ENCODE results near the gene S100A14. TPM values are rescaled to one million over a fixed set of nuclear protein-coding genes. Genes with fewer than 3 reads are reported as not detected.

Gene S100A14
- total RNA-seq, 1 experiment from 2014 or later = 252 TPM

DNA sequence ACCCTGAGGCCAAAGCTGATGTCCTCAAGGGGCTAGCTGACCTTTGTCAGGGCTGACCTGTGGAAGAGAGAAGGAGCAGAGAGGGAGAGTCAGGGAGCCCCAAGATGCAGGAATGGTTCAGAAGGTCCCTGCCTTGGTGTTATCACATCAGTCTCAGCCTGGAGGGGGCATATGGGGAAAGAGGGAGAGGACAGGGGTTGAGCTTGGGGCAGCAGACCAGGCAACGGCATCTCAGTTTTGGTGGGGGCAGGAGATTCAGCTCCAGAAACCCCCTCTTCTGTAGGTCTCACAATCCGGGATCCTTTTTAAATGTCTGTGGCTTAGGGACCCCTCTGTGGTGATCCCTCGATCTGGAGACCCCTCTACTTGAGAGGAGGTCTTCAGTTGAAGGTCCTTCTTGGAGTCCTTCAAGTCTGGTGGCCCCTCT lies 10.4 kb upstream of the S100A14 start:
- no peak for DNase-seq (ENCODE audit: low read depth, low spot score)
- Histone ChIP-seq H3K27me3 (ENCODE audit: insufficient read depth, low read length) (no peaks in the 10 kb centered on the region), H3K79me2 (ENCODE audit: insufficient read depth, low read length) (peaks cover 15% of the 10 kb centered on the region; the same call in 1 of the 2 replicates), H3K9me2 (ENCODE audit: insufficient read depth) (no peaks in the 10 kb centered on the region), H3K36me3 (ENCODE audit: control insufficient read depth in 1 of 2, insufficient read depth in 2 of 2, low read length in 2 of 2) (peaks cover 2 to 9% of the 10 kb centered on the region in 2 experiments; a peak in 2 of 4 replicates), H3K4me2 (ENCODE audit: low read length) (peak overlapping the region; percentile 92), H3K27ac (ENCODE audit: low read depth, low read length) (peak overlapping the region; percentile 89), H4K20me1 (ENCODE audit: insufficient read depth) (no peaks in the 10 kb centered on the region), H3K4me3 (replicated peaks in 1 of 2; ENCODE audit: low read depth in 1 of 2, low read length in 2 of 2) (peak overlapping the region; percentile 65 to 72), H3K9me3 (ENCODE audit: control insufficient read depth in 1 of 2, insufficient read depth in 1 of 2, low read depth in 1 of 2, low read length in 2 of 2) (no peaks in the 10 kb centered on the region), H3K9ac (ENCODE audit: low read length) (peak overlapping the region; percentile 85), H2AFZ (ENCODE audit: low read depth, low read length, poor library complexity, severe bottlenecking) (no peak overlapping the region), H3K4me1 (ENCODE audit: control insufficient read depth in 1 of 2, insufficient read depth in 2 of 2, low read length in 2 of 2) (peaks cover 18 to 33% of the 10 kb centered on the region in 2 experiments)
- BruUV-seq (replicated peaks) = no TSS peak
- no peak for ATAC-seq
- intact Hi-C loops (cut with micrococcal nuclease) = loop anchor here (5.0 kb wide), 1 partner anchor 274 kb away; no protein-coding TSS in a partner anchor
- POLR2A ChIA-PET = interaction anchor here (1.1 to 10.5 kb wide), 15 partner anchors 11 to 360 kb away, joined by 3 to 172 read pairs (median 6); partner anchors contain the start of genes RAB13, S100A14, S100A16 and S100A5
- no peak for TF ChIP-seq CEBPB (IDR thresholded peaks at IDR 0.05; ENCODE audit: low read depth)
- no peak for TF ChIP-seq JUND (IDR thresholded peaks at IDR 0.05)
- no peak for TF ChIP-seq TCF7L2 (IDR thresholded peaks at IDR 0.05; ENCODE audit: borderline replicate concordance, extremely low read depth, insufficient read depth, insufficient read length)
- no peak for TF ChIP-seq EGR1 (IDR thresholded peaks at IDR 0.05; ENCODE audit: low read depth)
- TF ChIP-seq SIN3A (IDR thresholded peaks at IDR 0.05; ENCODE audit: low read depth) = no peak
- no peak for TF ChIP-seq ZNF274 (IDR thresholded peaks at IDR 0.05; ENCODE audit: low read depth, low read length)
- TF ChIP-seq ELF1 (IDR thresholded peaks at IDR 0.05; ENCODE audit: borderline replicate concordance, low read depth) = no peak
- no peak for TF ChIP-seq SRF (IDR thresholded peaks at IDR 0.05; ENCODE audit: low read depth)
- TF ChIP-seq ZBTB33 (IDR thresholded peaks at IDR 0.05; ENCODE audit: extremely low read depth, insufficient replicate concordance, low read length) = no peak
- TF ChIP-seq, protein P1, sequence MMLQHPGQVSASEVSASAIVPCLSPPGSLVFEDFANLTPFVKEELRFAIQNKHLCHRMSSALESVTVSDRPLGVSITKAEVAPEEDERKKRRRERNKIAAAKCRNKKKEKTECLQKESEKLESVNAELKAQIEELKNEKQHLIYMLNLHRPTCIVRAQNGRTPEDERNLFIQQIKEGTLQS (IDR thresholded peaks at IDR 0.05) = no peak
- no peak for TF ChIP-seq ZFX (IDR thresholded peaks at IDR 0.05)
- TF ChIP-seq POLR2AphosphoS5 (IDR thresholded peaks at IDR 0.05; ENCODE audit: low read depth, low read length) = no peak; the same call in 1 of the 2 replicates
- no peak for TF ChIP-seq YY1 (IDR thresholded peaks at IDR 0.05; ENCODE audit: extremely low read depth, insufficient replicate concordance, low read depth, low read length)
- TF ChIP-seq FOSL1 (IDR thresholded peaks at IDR 0.05; ENCODE audit: low read depth) = no peak
- TF ChIP-seq POLR2A (IDR thresholded peaks at IDR 0.05; ENCODE audit: borderline replicate concordance, extremely low read depth, insufficient read depth, insufficient read length) = no peak
- TF ChIP-seq CBX3 (IDR thresholded peaks at IDR 0.05; ENCODE audit: low read depth) = no peak
- no peak for TF ChIP-seq CTCF (IDR thresholded peaks at IDR 0.05 in 2 of 3, conservative IDR thresholded peaks at IDR 0.05 in 1 of 3; ENCODE audit: borderline replicate concordance in 1 of 3, insufficient read depth in 1 of 3, low read depth in 2 of 3, low read length in 2 of 3)
- no peak for TF ChIP-seq EZH2phosphoT487 (IDR thresholded peaks at IDR 0.05; ENCODE audit: borderline replicate concordance)
- no peak for TF ChIP-seq MAX (IDR thresholded peaks at IDR 0.05)
- CTCF ChIA-PET = interaction anchor here (0.9 to 5.7 kb wide), 6 partner anchors 11 to 115 kb away, joined by 3 to 76 read pairs (median 8); partner anchors contain the start of genes S100A14 and S100A16
- RAD21 ChIA-PET (ENCODE audit: low non-redundant PET in 1 of 2, low total read pairs in 2 of 2, uncharacterized antibody in 2 of 2, unreplicated experiment in 2 of 2) = interaction anchor here (1.4 to 1.9 kb wide), 5 partner anchors 9 to 59 kb away, joined by 4 to 9 read pairs (median 6); partner anchors contain the start of gene S100A14 (in 1 of the 2)

All from HCT116 (cell line).